Activated CD8-positive, alpha-beta T cell treated with anti-CD3 and anti-CD28 coated beads for 36 hours (primary cell): ENCODE measurements around the gene CACNA1E. TPM values are rescaled to one million over a fixed set of nuclear protein-coding genes. Genes with fewer than 3 reads are reported as not detected.
A peak's percentile ranks its signal among the peaks of the same experiment; 100 is the strongest.

Experiments used
- ATAC-seq: fragments of 200-7000 bp; cut with Tn5 transposase; one replicate; pipeline ENCODE4 v1.10.0; 2021; ENCODE audit warnings: mild to moderate bottlenecking, moderate library complexity
- CTCF ChIA-PET: fragments of 350-600 bp; sonication (Branson Sonifier 250); formaldehyde crosslinking; loops from one replicate; lab custom pipeline; 2021; ENCODE audit warnings: antibody characterized with exemption; lab: Charles Lee
- POLR2A ChIA-PET: fragments of 350-600 bp; sonication (Branson Sonifier 250); formaldehyde crosslinking; loops from one replicate; lab custom pipeline; 2021; ENCODE audit warnings: antibody characterized with exemption; lab: Charles Lee
- DNase-seq: peaks from one replicate; pipeline ENCODE4 v3.0.0-alpha.2; 2020
- H3K27ac Mint-ChIP-seq: one replicate; pipeline ENCODE4 v1.8.0; 2021; ENCODE audit warnings: mild to moderate bottlenecking, mixed read lengths
- H3K27me3 Mint-ChIP-seq: one replicate; pipeline ENCODE4 v1.8.0; 2021; ENCODE audit warnings: mixed read lengths
- H3K36me3 Mint-ChIP-seq: one replicate; pipeline ENCODE4 v1.8.0; 2021; ENCODE audit warnings: low read depth, mixed read lengths
- H3K4me1 Mint-ChIP-seq: one replicate; pipeline ENCODE4 v1.8.0; 2021; ENCODE audit warnings: low read depth, mixed read lengths
- H3K4me3 Mint-ChIP-seq: one replicate; pipeline ENCODE4 v1.8.0; 2021; ENCODE audit warnings: mild to moderate bottlenecking, moderate library complexity, mixed read lengths
- H3K9me3 Mint-ChIP-seq: one replicate; pipeline ENCODE4 v1.8.0; 2021; ENCODE audit warnings: mixed read lengths
- intact Hi-C: fragments of 100-400 bp; cut with micrococcal nuclease; formaldehyde crosslinking; loops from one replicate; pipeline ENCODE4 v1.10.0; 2022
- total RNA-seq, 2 experiments: library from RNA; stranded (reverse); gene quantifications; one replicate each; pipeline ENCODE4 v1.2.3, GENCODE V29; 2021
- TF ChIP-seq, protein P1 (sequence below): fragments of 200-600 bp; IDR thresholded peaks from one replicate; pipeline ENCODE4 v1.8.0; 2022; ENCODE audit warnings: antibody characterized with exemption, mild to moderate bottlenecking

CACNA1E gene
- total RNA-seq, 2 experiments from 2014 or later, result not detected

GRCh38 chr1:181482001-181482430 is 1.3 kb upstream of the CACNA1E start:
- no peak overlapping the region for H3K4me3 Mint-ChIP-seq
- no peaks in the 10 kb centered on the region for H3K36me3 Mint-ChIP-seq
- ChIA-PET CTCF (interaction anchor here (0.9 to 1.3 kb wide), 3 partner anchors 23 to 599 kb away, joined by 3 to 4 read pairs (median 3); no protein-coding TSS in a partner anchor), POLR2A (no interaction called here)
- ATAC-seq, result no peak
- peaks cover 57% of the 10 kb centered on the region for H3K27me3 Mint-ChIP-seq
- intact Hi-C loops, result no loop called here
- DNase-seq, result no peak
- H3K4me1 Mint-ChIP-seq, result peaks cover 15% of the 10 kb centered on the region
- H3K27ac Mint-ChIP-seq, result no peak overlapping the region
- no peaks in the 10 kb centered on the region for H3K9me3 Mint-ChIP-seq
- TF ChIP-seq, protein P1, sequence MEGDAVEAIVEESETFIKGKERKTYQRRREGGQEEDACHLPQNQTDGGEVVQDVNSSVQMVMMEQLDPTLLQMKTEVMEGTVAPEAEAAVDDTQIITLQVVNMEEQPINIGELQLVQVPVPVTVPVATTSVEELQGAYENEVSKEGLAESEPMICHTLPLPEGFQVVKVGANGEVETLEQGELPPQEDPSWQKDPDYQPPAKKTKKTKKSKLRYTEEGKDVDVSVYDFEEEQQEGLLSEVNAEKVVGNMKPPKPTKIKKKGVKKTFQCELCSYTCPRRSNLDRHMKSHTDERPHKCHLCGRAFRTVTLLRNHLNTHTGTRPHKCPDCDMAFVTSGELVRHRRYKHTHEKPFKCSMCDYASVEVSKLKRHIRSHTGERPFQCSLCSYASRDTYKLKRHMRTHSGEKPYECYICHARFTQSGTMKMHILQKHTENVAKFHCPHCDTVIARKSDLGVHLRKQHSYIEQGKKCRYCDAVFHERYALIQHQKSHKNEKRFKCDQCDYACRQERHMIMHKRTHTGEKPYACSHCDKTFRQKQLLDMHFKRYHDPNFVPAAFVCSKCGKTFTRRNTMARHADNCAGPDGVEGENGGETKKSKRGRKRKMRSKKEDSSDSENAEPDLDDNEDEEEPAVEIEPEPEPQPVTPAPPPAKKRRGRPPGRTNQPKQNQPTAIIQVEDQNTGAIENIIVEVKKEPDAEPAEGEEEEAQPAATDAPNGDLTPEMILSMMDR, result no peak

GRCh38 chr1:181482521-181483284 is 614 bp upstream of the CACNA1E start:
- no peak overlapping the region for H3K27ac Mint-ChIP-seq
- DNase-seq, result peak; percentile 60
- peak overlapping the region; percentile 38 for H3K4me3 Mint-ChIP-seq
- peaks cover 15% of the 10 kb centered on the region for H3K4me1 Mint-ChIP-seq
- CTCF ChIA-PET, result interaction anchor here (0.9 to 1.3 kb wide), 3 partner anchors 22 to 598 kb away, joined by 3 to 4 read pairs (median 3); no protein-coding TSS in a partner anchor
- no peaks in the 10 kb centered on the region for H3K9me3 Mint-ChIP-seq
- TF ChIP-seq, protein P1, result no peak
- POLR2A ChIA-PET, result no interaction called here
- peak; percentile 67 for ATAC-seq
- H3K27me3 Mint-ChIP-seq, result peaks cover 62% of the 10 kb centered on the region
- intact Hi-C loops, result no loop called here
- H3K36me3 Mint-ChIP-seq, result no peaks in the 10 kb centered on the region

DNA sequence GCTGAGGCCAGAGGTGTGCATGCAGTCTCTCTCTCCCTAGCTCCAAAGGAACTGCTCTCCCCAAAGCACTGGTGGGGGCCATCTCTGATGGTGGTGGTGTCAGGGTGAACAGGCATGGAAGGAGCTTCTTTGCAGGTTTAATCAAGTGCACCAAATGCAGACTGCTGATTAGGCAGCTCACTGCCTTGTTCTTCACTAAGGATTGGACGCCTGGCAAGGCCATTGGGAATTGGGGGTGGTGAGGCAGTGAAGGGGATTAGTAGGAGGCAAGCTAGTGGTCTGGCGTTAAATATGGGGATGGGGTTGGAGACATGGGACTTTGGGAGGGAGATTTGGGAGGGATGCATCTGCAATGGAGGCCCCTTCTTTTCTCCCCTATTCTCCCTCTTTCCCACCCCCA is 1.5 kb downstream of the CACNA1E start:
- Mint-ChIP-seq H3K9me3 (no peaks in the 10 kb centered on the region), H3K4me3 (no peak overlapping the region), H3K27me3 (peaks cover 74% of the 10 kb centered on the region), H3K36me3 (no peaks in the 10 kb centered on the region), H3K4me1 (peaks cover 15% of the 10 kb centered on the region), H3K27ac (no peak overlapping the region)
- ChIA-PET POLR2A (interaction anchor here (0.7 kb wide), 1 partner anchor 278 kb away, joined by 3 read pairs; no protein-coding TSS in a partner anchor), CTCF (interaction anchor here (0.6 to 1.5 kb wide), 2 partner anchors 452 to 868 kb away, joined by 3 to 4 read pairs; no protein-coding TSS in a partner anchor)
- TF ChIP-seq, protein P1, result no peak
- intact Hi-C loops, result no loop called here
- no peak for ATAC-seq
- no peak for DNase-seq

GRCh38 chr1:181485287-181486097 is 2.2 kb downstream of the CACNA1E start:
- Mint-ChIP-seq H3K27me3 (peaks cover 73% of the 10 kb centered on the region), H3K4me3 (no peak overlapping the region), H3K9me3 (no peaks in the 10 kb centered on the region), H3K4me1 (peaks cover 15% of the 10 kb centered on the region), H3K36me3 (no peaks in the 10 kb centered on the region), H3K27ac (no peak overlapping the region)
- DNase-seq (peak; percentile 27), ATAC-seq (peak; percentile 45)
- CTCF ChIA-PET, result interaction anchor here (1.5 kb wide), 2 partner anchors 452 to 595 kb away, joined by 4 to 6 read pairs; no protein-coding TSS in a partner anchor
- TF ChIP-seq, protein P1, result no peak
- POLR2A ChIA-PET, result no interaction called here
- intact Hi-C loops, result no loop called here
